ENCODE measurements around the gene SYS1. TPM values are rescaled to one million over a fixed set of nuclear protein-coding genes. Genes with fewer than 3 reads are reported as not detected.

SYS1 gene
- total and polyA plus RNA-seq, 2 donors (not counting 3 experiments of a cell fraction or from before 2014, with no cell fraction given): 27.4 to 79.6 TPM

DNA sequence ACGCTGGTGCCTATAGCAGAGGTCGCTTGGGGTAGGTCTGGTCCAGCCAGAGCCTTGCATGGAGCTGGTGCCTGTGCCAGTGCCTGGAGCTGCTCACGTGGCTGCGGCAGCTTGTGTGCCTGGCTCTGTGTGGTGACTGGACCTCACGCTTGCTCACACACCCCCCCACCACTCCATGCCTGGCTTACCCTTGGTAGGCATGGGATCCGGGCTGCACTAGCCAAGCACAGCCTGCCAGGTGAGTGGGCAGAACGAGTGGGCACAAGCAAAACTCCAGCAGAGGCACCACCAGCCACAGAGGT, 32.1 kb downstream of the SYS1 start:
- ChIA-PET CTCF (interaction anchor here (1.4 kb wide), 1 partner anchor 21 kb away, joined by 8 read pairs; no protein-coding TSS in a partner anchor), POLR2A (no interaction called here)
- intact Hi-C loops (cut with micrococcal nuclease) (no loop called here), dilution Hi-C loops (cut with MboI; ENCODE audit: extremely low pct_ligation_motif_present, low sequenced_read_pairs) (no loop called here)
- H2AFZ ChIP-seq (ENCODE audit: low read depth, low read length): no peak overlapping the region
- H3K9ac ChIP-seq (replicated peaks; ENCODE audit: extremely low read depth, insufficient read depth, low read length): no peak overlapping the region
- no peaks in the 10 kb centered on the region for H3K79me2 ChIP-seq (ENCODE audit: control insufficient read depth, insufficient read depth, low read length)
- H3K27me3 ChIP-seq (ENCODE audit: control insufficient read depth in 2 of 2, insufficient read depth in 2 of 2, low read length in 2 of 2): no peaks in the 10 kb centered on the region
- BruUV-seq (replicated peaks): no TSS peak
- H3K4me2 ChIP-seq (ENCODE audit: insufficient read depth, low read length): no peak overlapping the region
- H3K4me1 ChIP-seq (ENCODE audit: control insufficient read depth, extremely low read depth, insufficient read depth, low read length): peaks cover 3% of the 10 kb centered on the region
- no peak for TF ChIP-seq MYC (IDR thresholded peaks at IDR 0.05; ENCODE audit: low read depth, low read length)
- no peak for TF ChIP-seq POLR2A (IDR thresholded peaks at IDR 0.05; ENCODE audit: low read depth, low read length)
- TF ChIP-seq POLR2AphosphoS5 (IDR thresholded peaks at IDR 0.05; ENCODE audit: insufficient read depth, low read depth, low read length): no peak
- TF ChIP-seq GATA2 (IDR thresholded peaks at IDR 0.05; ENCODE audit: insufficient read depth, insufficient read length, low read depth, low read length): no peak
- TF ChIP-seq, protein P1, sequence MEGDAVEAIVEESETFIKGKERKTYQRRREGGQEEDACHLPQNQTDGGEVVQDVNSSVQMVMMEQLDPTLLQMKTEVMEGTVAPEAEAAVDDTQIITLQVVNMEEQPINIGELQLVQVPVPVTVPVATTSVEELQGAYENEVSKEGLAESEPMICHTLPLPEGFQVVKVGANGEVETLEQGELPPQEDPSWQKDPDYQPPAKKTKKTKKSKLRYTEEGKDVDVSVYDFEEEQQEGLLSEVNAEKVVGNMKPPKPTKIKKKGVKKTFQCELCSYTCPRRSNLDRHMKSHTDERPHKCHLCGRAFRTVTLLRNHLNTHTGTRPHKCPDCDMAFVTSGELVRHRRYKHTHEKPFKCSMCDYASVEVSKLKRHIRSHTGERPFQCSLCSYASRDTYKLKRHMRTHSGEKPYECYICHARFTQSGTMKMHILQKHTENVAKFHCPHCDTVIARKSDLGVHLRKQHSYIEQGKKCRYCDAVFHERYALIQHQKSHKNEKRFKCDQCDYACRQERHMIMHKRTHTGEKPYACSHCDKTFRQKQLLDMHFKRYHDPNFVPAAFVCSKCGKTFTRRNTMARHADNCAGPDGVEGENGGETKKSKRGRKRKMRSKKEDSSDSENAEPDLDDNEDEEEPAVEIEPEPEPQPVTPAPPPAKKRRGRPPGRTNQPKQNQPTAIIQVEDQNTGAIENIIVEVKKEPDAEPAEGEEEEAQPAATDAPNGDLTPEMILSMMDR (IDR thresholded peaks at IDR 0.05; ENCODE audit: extremely low read depth in 1 of 2, insufficient read depth in 1 of 2, low read depth in 1 of 2, low read length in 2 of 2): no peak
- TF ChIP-seq EZH2 (IDR thresholded peaks at IDR 0.05; ENCODE audit: borderline replicate concordance, low read depth, low read length, severe bottlenecking): no peak
- no peaks in the 10 kb centered on the region for H3K36me3 ChIP-seq (ENCODE audit: control insufficient read depth in 2 of 2, extremely low read depth in 1 of 2, insufficient read depth in 2 of 2, low read length in 2 of 2)
- no peak for FAIRE-seq
- no peaks in the 10 kb centered on the region for H4K20me1 ChIP-seq (replicated peaks; ENCODE audit: control insufficient read depth, extremely low read depth, insufficient read depth, low read length)
- no peak overlapping the region for H3K27ac ChIP-seq (ENCODE audit: insufficient read depth, low read depth, low read length)
- H3K9me1 ChIP-seq (replicated peaks; ENCODE audit: control insufficient read depth, extremely low read depth, insufficient read depth, low read length): no peaks in the 10 kb centered on the region
- DNase-seq (ENCODE audit: low read depth, low spot score): no peak
- H3K4me3 ChIP-seq (replicated peaks in 1 of 3; ENCODE audit: insufficient read depth in 1 of 3, low read depth in 1 of 3, low read length in 3 of 3): no peak overlapping the region
- no peaks in the 10 kb centered on the region for H3K9me3 ChIP-seq (replicated peaks; ENCODE audit: control insufficient read depth, insufficient read depth, low read length)

DNA sequence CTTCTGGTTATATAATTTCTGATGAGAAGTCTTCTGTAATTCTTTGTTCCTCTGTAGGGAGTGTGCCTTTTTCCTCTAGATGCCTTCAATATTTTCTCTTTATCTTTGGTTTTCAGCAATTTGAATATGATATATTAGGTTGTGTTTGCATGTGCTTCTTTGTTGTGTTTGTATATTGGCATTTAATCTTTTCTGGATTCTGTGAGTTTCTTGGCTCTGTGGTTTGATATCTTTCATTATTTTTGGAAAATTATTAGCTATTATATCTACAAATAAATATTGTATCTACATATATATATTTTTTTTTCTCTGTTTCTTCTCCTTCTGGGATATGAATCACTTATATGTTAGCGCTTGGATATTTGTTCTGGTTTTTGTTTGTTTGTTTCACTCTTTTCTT, 36.1 kb downstream of the SYS1 start:
- CTCF ChIA-PET: interaction anchor here (1.2 kb wide), 1 partner anchor 38 kb away, joined by 3 read pairs; no protein-coding TSS in a partner anchor
- Histone ChIP-seq H3K36me3 (ENCODE audit: control insufficient read depth in 2 of 2, extremely low read depth in 1 of 2, insufficient read depth in 2 of 2, low read length in 2 of 2) (no peaks in the 10 kb centered on the region), H2AFZ (ENCODE audit: low read depth, low read length) (no peak overlapping the region), H3K9me1 (replicated peaks; ENCODE audit: control insufficient read depth, extremely low read depth, insufficient read depth, low read length) (no peaks in the 10 kb centered on the region), H3K27me3 (ENCODE audit: control insufficient read depth in 2 of 2, insufficient read depth in 2 of 2, low read length in 2 of 2) (peaks cover 0 to 1% of the 10 kb centered on the region in 2 experiments), H3K79me2 (ENCODE audit: control insufficient read depth, insufficient read depth, low read length) (no peaks in the 10 kb centered on the region), H3K4me3 (replicated peaks in 1 of 3; ENCODE audit: insufficient read depth in 1 of 3, low read depth in 1 of 3, low read length in 3 of 3) (no peak overlapping the region), H3K9me3 (replicated peaks; ENCODE audit: control insufficient read depth, insufficient read depth, low read length) (no peaks in the 10 kb centered on the region), H4K20me1 (replicated peaks; ENCODE audit: control insufficient read depth, extremely low read depth, insufficient read depth, low read length) (no peaks in the 10 kb centered on the region), H3K4me2 (ENCODE audit: insufficient read depth, low read length) (no peak overlapping the region), H3K4me1 (ENCODE audit: control insufficient read depth, extremely low read depth, insufficient read depth, low read length) (no peaks in the 10 kb centered on the region), H3K27ac (ENCODE audit: insufficient read depth, low read depth, low read length) (no peak overlapping the region), H3K9ac (replicated peaks; ENCODE audit: extremely low read depth, insufficient read depth, low read length) (no peak overlapping the region)
- TF ChIP-seq, protein P1 (IDR thresholded peaks at IDR 0.05; ENCODE audit: extremely low read depth in 1 of 2, insufficient read depth in 1 of 2, low read depth in 1 of 2, low read length in 2 of 2): no peak
- TF ChIP-seq EZH2 (IDR thresholded peaks at IDR 0.05; ENCODE audit: borderline replicate concordance, low read depth, low read length, severe bottlenecking): no peak
- TF ChIP-seq POLR2A (IDR thresholded peaks at IDR 0.05; ENCODE audit: low read depth, low read length): no peak
- no peak for TF ChIP-seq POLR2AphosphoS5 (IDR thresholded peaks at IDR 0.05; ENCODE audit: insufficient read depth, low read depth, low read length)
- no peak for TF ChIP-seq GATA2 (IDR thresholded peaks at IDR 0.05; ENCODE audit: insufficient read depth, insufficient read length, low read depth, low read length)
- TF ChIP-seq FOS (IDR thresholded peaks at IDR 0.05; ENCODE audit: borderline replicate concordance, insufficient read depth, low read length): no peak
- no peak for TF ChIP-seq JUN (IDR thresholded peaks at IDR 0.05; ENCODE audit: borderline replicate concordance, insufficient read depth, insufficient read length, low read depth)
- TF ChIP-seq MYC (IDR thresholded peaks at IDR 0.05; ENCODE audit: low read depth, low read length): no peak
- TF ChIP-seq, protein P2, sequence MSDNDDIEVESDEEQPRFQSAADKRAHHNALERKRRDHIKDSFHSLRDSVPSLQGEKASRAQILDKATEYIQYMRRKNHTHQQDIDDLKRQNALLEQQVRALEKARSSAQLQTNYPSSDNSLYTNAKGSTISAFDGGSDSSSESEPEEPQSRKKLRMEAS (IDR thresholded peaks at IDR 0.05; ENCODE audit: insufficient read depth, insufficient read length): no peak
- dilution Hi-C loops (cut with MboI; ENCODE audit: extremely low pct_ligation_motif_present, low sequenced_read_pairs) (no loop called here), intact Hi-C loops (cut with micrococcal nuclease) (no loop called here)
- FAIRE-seq (no peak), DNase-seq (ENCODE audit: low read depth, low spot score) (no peak)
- BruUV-seq (replicated peaks): no TSS peak
- POLR2A ChIA-PET: no interaction called here
